Ovary (tissue), 3 donors: Measurements from ENCODE around the gene UBFD1.

Experiments used
- CTCF ChIP-seq, 3 donors: fragments of 450-650 bp in 2 of 3; fragments of 200-600 bp in 1 of 3; IDR thresholded peaks; one replicate each; pipeline versions ENCODE4 v1.5.1 to v1.8.0; 2016 to 2022; ENCODE audit warnings: antibody characterized with exemption in 3 of 3, mild to moderate bottlenecking in 1 of 3
- EP300 ChIP-seq: sonication (generic); formaldehyde crosslinking; IDR thresholded peaks from one replicate; pipeline ENCODE4 v1.6.1; 2017; ENCODE audit warnings: antibody characterized with exemption
- donor health status: DM: no; HTN: no; CAD: no.

- TF ChIP-seq CTCF (IDR thresholded peaks at IDR 0.05) (no peak), EP300 (no peak)
These were observed 54.4 kb downstream of the UBFD1 start for GRCh38 chr16:23611936-23612335.
